AG10803 (cell line): Measurements from ENCODE around the gene ABI3BP.
A peak's percentile ranks its signal among the peaks of the same experiment; 100 is the strongest.

Experiments used
- DNase-seq: peaks from one replicate; pipeline ENCODE4 v3.0.0; 2010; ENCODE audit warnings: low read depth
- H3K4me3 ChIP-seq: 2 replicates; pipeline ENCODE4 v1.5.1; 2011; ENCODE audit warnings: mild to moderate bottlenecking, low read length, control low read depth
- TF ChIP-seq, protein P1 (sequence below): conservative IDR thresholded peaks from 2 replicates; pipeline ENCODE4 v1.5.1; 2011; ENCODE audit warnings: mild to moderate bottlenecking, low read length, control low read depth, inconsistent platforms

The ABI3BP gene

GRCh38 chr3:100781301-100781700 is 211.9 kb downstream of the ABI3BP start:
- no peak overlapping the region for H3K4me3 ChIP-seq
- TF ChIP-seq, protein P1, sequence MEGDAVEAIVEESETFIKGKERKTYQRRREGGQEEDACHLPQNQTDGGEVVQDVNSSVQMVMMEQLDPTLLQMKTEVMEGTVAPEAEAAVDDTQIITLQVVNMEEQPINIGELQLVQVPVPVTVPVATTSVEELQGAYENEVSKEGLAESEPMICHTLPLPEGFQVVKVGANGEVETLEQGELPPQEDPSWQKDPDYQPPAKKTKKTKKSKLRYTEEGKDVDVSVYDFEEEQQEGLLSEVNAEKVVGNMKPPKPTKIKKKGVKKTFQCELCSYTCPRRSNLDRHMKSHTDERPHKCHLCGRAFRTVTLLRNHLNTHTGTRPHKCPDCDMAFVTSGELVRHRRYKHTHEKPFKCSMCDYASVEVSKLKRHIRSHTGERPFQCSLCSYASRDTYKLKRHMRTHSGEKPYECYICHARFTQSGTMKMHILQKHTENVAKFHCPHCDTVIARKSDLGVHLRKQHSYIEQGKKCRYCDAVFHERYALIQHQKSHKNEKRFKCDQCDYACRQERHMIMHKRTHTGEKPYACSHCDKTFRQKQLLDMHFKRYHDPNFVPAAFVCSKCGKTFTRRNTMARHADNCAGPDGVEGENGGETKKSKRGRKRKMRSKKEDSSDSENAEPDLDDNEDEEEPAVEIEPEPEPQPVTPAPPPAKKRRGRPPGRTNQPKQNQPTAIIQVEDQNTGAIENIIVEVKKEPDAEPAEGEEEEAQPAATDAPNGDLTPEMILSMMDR, result no peak
- peak; percentile 52 for DNase-seq

DNA sequence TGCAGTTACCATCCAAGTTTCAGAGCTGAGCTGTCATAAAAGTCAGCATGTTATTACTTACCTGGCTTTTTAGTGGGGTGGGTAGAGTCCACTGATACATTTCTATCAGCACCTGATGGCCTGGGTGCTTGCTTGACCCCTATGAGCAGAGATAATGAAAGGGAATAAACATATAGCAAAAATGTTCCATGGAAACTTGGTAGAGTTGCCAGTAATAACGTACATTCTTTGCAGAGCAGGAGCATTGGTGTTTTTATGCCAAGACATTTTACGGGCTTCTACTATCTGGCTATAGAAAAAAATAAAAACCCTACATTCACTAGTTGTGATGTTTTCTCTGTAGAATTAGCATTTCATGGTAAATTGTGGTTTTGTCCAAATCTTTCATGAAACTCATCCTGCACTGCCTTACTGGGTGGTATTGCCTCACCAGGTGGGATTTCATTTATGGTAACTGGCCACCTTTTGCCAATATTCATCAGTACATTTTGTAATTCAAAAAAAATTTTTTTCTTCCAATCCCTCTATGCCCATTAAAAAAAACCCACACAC is 213.1 kb downstream of the ABI3BP start:
- no peak overlapping the region for H3K4me3 ChIP-seq
- no peak for DNase-seq
- TF ChIP-seq, protein P1, result no peak

DNA sequence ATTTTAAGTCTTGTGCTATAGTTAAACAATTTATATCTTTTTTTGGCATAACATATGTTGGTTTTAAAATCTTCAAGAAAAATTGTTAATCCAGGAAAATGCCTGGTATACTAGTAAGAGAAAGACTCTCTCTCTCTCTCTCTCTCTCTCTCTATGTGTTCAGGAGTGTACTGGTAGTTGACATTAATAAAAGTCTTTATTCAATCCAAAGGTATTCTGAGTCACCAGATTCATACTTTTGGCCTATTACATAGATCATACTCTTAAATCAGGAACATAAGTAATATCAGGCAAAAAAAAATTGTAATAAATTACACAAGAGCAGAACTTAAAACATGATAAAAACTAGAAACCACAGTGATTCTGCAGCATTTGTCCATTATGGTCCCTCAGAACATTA is 213.7 kb downstream of the ABI3BP start:
- no peak for DNase-seq
- no peak overlapping the region for H3K4me3 ChIP-seq
- TF ChIP-seq, protein P1, result no peak

- TF ChIP-seq, protein P1, result no peak
- no peak overlapping the region for H3K4me3 ChIP-seq
- DNase-seq, result peak; percentile 73
Measured at GRCh38 chr3:100777271-100777670, 215.9 kb downstream of the ABI3BP start.

- no peak overlapping the region for H3K4me3 ChIP-seq
- DNase-seq, result no peak
- TF ChIP-seq, protein P1, result no peak
Measured at GRCh38 chr3:100776746-100777145, 216.5 kb downstream of the ABI3BP start.

GRCh38 chr3:100776097-100776729 is 217.0 kb downstream of the ABI3BP start:
- TF ChIP-seq, protein P1, result no peak
- H3K4me3 ChIP-seq, result no peak overlapping the region
- no peak for DNase-seq

- TF ChIP-seq, protein P1, result no peak
- H3K4me3 ChIP-seq, result no peak overlapping the region
- DNase-seq, result no peak
Measured at GRCh38 chr3:100775669-100776068, 217.6 kb downstream of the ABI3BP start.
